GM21526 (cell line): Measurements from ENCODE around the gene KCNK7.

Experiments
- ATAC-seq: cut with Tn5 transposase; IDR thresholded peaks from one replicate; pipeline ENCODE4 v1.9.1; 2021; ENCODE audit warnings: moderate library complexity; ENCODE audit not compliant: unreplicated experiment, low FRiP score

The KCNK7 gene

GRCh38 chr11:65559951-65560537 is 35.6 kb downstream of the KCNK7 start:
- no peak for ATAC-seq

GRCh38 chr11:65559535-65559934 is 36.1 kb downstream of the KCNK7 start:
- ATAC-seq: no peak

- no peak for ATAC-seq
Observed at GRCh38 chr11:65558930-65559509, 36.6 kb downstream of the KCNK7 start.

GRCh38 chr11:65558002-65558929 is 37.3 kb downstream of the KCNK7 start, which contains the start of gene LTBP3:
TSS of gene LTBP3 (minus strand) at chr11:65558359. CDS start at chr11:65557959, 400 bp downstream.
- no peak for ATAC-seq

- ATAC-seq: no peak
Observed at GRCh38 chr11:65557280-65558001, 38.2 kb downstream of the KCNK7 start.

GRCh38 chr11:65556470-65557279 is 38.9 kb downstream of the KCNK7 start:
- ATAC-seq: no peak

- no peak for ATAC-seq
Observed at GRCh38 chr11:65555693-65556231, 39.8 kb downstream of the KCNK7 start.

GRCh38 chr11:65554842-65555430 is 40.7 kb downstream of the KCNK7 start:
- no peak for ATAC-seq

GRCh38 chr11:65554057-65554818 is 41.4 kb downstream of the KCNK7 start:
- ATAC-seq: no peak

- ATAC-seq: no peak
Observed at GRCh38 chr11:65553301-65554001, 42.1 kb downstream of the KCNK7 start.

GRCh38 chr11:65552388-65552951 is 43.1 kb downstream of the KCNK7 start:
- ATAC-seq: no peak

GRCh38 chr11:65551572-65552387 is 43.8 kb downstream of the KCNK7 start:
- ATAC-seq: peak; percentile 68

- no peak for ATAC-seq
Observed at GRCh38 chr11:65549096-65549495, 46.5 kb downstream of the KCNK7 start.

- ATAC-seq: no peak
Observed at GRCh38 chr11:65548395-65548794, 47.2 kb downstream of the KCNK7 start.

- ATAC-seq: no peak
Observed at GRCh38 chr11:65547446-65548125, 48.0 kb downstream of the KCNK7 start.

GRCh38 chr11:65546217-65546958 is 49.2 kb downstream of the KCNK7 start:
- peak; percentile 44 for ATAC-seq
